GM10248 (cell line): ENCODE measurements around the gene MAGEA4.

Experiments
- CTCF ChIA-PET: fragments of 300-600 bp; sonication (Branson Sonifier 250); formaldehyde crosslinking; extraction: SDS; loops from one replicate; lab custom pipeline; 2021; ENCODE audit warnings: antibody characterized with exemption; lab: Yijun Ruan, JAX
- POLR2A ChIA-PET: fragments of 350-650 bp; sonication (Branson Sonifier 250); formaldehyde crosslinking; extraction: SDS; loops from one replicate; lab custom pipeline; 2020; ENCODE audit warnings: antibody characterized with exemption; lab: Yijun Ruan, JAX
- DNase-seq: peaks from one replicate; pipeline ENCODE4 v3.0.0; 2012; ENCODE audit errors: extremely low spot score
- CTCF ChIP-seq: IDR thresholded peaks from 2 replicates; pipeline ENCODE4 v1.5.1; 2012; ENCODE audit warnings: mild to moderate bottlenecking, low read depth; ENCODE audit errors: extremely low read depth, missing control alignments, control extremely low read depth

MAGEA4 gene, protein sequence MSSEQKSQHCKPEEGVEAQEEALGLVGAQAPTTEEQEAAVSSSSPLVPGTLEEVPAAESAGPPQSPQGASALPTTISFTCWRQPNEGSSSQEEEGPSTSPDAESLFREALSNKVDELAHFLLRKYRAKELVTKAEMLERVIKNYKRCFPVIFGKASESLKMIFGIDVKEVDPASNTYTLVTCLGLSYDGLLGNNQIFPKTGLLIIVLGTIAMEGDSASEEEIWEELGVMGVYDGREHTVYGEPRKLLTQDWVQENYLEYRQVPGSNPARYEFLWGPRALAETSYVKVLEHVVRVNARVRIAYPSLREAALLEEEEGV

GRCh38 chrX:151912780-151913179 is at the start of gene MAGEA4:
TSS of gene MAGEA4 (plus strand) at chrX:151912889. CDS start at chrX:151923665, 10,776 bp downstream.
- DNase-seq: no peak
- CTCF ChIA-PET: no interaction called here
- POLR2A ChIA-PET: no interaction called here
- TF ChIP-seq CTCF: no peak

DNA sequence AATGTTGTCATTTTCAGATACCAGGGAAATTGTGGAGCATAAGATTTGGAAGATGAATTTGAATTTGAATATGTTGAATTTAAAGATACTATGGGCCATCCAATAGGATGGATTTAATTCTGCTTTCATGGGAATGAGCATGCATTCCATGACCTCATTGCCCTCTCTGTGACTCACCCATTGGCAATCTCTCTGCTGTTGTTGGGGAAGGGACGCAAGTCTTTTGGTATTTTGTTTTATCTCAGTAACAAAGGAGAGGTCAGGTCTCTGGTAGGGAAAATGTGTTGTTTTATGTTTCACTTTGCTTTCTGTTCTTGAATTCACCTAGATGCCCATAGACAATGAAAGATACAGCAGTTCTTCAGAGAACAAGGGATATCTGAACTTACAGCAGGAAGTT is 42.1 kb upstream of the MAGEA4 start:
- CTCF ChIA-PET: no interaction called here
- POLR2A ChIA-PET: no interaction called here
- TF ChIP-seq CTCF: no peak
- DNase-seq: no peak

GRCh38 chrX:151871244-151871643 is 41.4 kb upstream of the MAGEA4 start:
- CTCF ChIA-PET: no interaction called here
- TF ChIP-seq CTCF: no peak
- no peak for DNase-seq
- POLR2A ChIA-PET: no interaction called here

- ChIA-PET CTCF (no interaction called here), POLR2A (no interaction called here)
- no peak for TF ChIP-seq CTCF
- no peak for DNase-seq
These were observed 39.6 kb upstream of the MAGEA4 start for GRCh38 chrX:151873096-151873495.

DNA sequence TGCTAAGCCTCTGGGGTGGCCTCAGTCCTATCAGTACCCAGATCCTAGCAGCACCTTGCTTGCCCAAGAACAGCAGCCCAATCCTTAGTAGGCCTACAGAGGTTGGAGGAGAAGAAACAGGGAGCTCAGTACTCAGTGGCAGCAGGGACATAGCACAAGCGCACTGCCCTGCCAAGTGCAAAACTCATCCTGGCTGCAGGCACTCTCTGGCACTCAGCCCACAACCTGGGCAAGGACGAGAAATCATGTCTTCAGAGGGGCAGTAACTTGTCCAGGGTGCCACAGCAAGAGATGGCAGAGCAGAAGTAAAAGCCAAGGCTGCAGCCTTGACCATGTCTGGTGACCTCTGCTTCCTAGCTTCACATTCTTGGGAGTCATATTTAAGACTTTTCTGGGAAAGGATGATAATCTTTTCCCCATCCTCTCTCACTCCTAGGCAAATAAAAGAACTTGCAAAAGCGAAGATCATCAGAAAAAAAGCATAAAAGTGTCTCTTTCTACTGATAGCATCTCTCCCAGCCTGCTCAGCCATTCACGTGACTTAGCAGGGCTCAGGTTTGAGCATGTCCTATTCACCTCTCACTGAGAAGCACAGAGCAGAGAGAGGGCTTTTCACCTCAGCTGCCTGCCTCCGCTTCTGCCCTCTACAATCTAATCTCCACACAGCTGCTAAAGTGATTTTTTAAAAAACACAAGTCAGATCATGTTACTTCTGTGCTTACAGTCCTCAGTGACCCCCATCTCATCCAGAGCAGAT is 37.2 kb upstream of the MAGEA4 start:
- ChIA-PET CTCF (no interaction called here), POLR2A (no interaction called here)
- no peak for TF ChIP-seq CTCF
- DNase-seq: no peak

DNA sequence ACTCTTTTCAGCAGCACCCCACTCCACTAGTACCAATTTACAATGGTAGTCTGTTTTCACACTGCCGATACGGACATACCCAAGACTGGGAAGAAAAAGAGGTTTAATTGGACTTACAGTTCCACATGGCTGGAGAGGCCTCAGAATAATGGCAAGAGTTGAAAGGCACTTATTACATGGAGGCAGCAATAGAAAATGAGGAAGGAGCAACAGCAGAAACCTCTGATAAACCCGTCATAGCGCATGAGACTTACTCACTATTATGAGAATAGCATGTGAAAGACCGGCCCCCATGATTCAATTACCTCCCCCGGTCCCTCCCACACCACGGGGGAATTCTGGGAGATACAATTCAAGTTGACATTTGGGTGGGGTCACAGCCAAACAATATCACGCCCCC is 34.1 kb upstream of the MAGEA4 start:
- ChIA-PET CTCF (no interaction called here), POLR2A (no interaction called here)
- TF ChIP-seq CTCF: no peak
- DNase-seq: no peak
